Keratinocyte (primary cell): ENCODE measurements around the gene CECR2. TPM values are rescaled to one million over a fixed set of nuclear protein-coding genes. Genes with fewer than 3 reads are reported as not detected.

Source experiments
- DNase-seq: peaks from one replicate; pipeline ENCODE4 v3.0.0-alpha.2; 2011; ENCODE audit warnings: low read depth, missing footprints, low spot score
- FAIRE-seq: peaks from 2 replicates; lab custom pipeline; 2011; peaks lifted over from hg19 to GRCh38; lab: Jason Lieb, UNC
- H2AFZ ChIP-seq: 2 replicates; pipeline ENCODE4 v1.6.0; 2012; ENCODE audit warnings: low read length, control low read depth, inconsistent platforms; ENCODE audit not compliant: control insufficient read depth
- H3K27ac ChIP-seq: 2 replicates; pipeline ENCODE4 v1.5.1; 2011; ENCODE audit warnings: low read length; ENCODE audit not compliant: control insufficient read depth, insufficient read depth
- H3K27me3 ChIP-seq: 3 replicates; pipeline ENCODE4 v1.6.0; 2011; ENCODE audit warnings: low read length; ENCODE audit not compliant: control insufficient read depth, insufficient read depth; ENCODE audit errors: extremely low read depth
- H3K36me3 ChIP-seq, 2 experiments: 2 replicates in 1 of 2; 3 replicates in 1 of 2; pipeline ENCODE4 v1.5.1; 2011; ENCODE audit warnings: low read length in 2 of 2, mild to moderate bottlenecking in 1 of 2; ENCODE audit not compliant: control insufficient read depth in 2 of 2, insufficient read depth in 2 of 2; ENCODE audit errors: extremely low read depth in 1 of 2
- H3K4me1 ChIP-seq: 3 replicates; pipeline ENCODE4 v1.5.1; 2011; ENCODE audit warnings: low read length; ENCODE audit not compliant: control insufficient read depth, insufficient read depth; ENCODE audit errors: extremely low read depth
- H3K4me2 ChIP-seq: 3 replicates; pipeline ENCODE4 v1.6.0; 2011; ENCODE audit warnings: low read depth, low read length; ENCODE audit not compliant: control insufficient read depth, insufficient read depth; ENCODE audit errors: extremely low read depth
- H3K4me3 ChIP-seq, 3 experiments: fragments of 200-600 bp in 1 of 3; sonication (generic) in 1 of 3; 2 replicates in 2 of 3; 3 replicates in 1 of 3; pipeline ENCODE4 v1.5.1; 2011 to 2016; ENCODE audit warnings: low read length in 3 of 3, mild to moderate bottlenecking in 3 of 3, control low read depth in 2 of 3, inconsistent platforms in 1 of 3, low read depth in 1 of 3, mixed read lengths in 1 of 3, mixed run types in 1 of 3, moderate library complexity in 1 of 3; ENCODE audit not compliant: control insufficient read depth in 2 of 3, insufficient read depth in 2 of 3; ENCODE audit errors: extremely low read depth in 1 of 3
- H3K79me2 ChIP-seq: 2 replicates; pipeline ENCODE4 v1.6.0; 2012; ENCODE audit warnings: low read length; ENCODE audit not compliant: control insufficient read depth, insufficient read depth
- H3K9ac ChIP-seq: 3 replicates; pipeline ENCODE4 v1.6.0; 2011; ENCODE audit warnings: low read length; ENCODE audit not compliant: control insufficient read depth, insufficient read depth; ENCODE audit errors: extremely low read depth
- H3K9me1 ChIP-seq: 3 replicates; pipeline ENCODE4 v1.6.0; 2011; ENCODE audit warnings: low read length; ENCODE audit not compliant: control insufficient read depth, insufficient read depth; ENCODE audit errors: extremely low read depth
- H3K9me3 ChIP-seq: 2 replicates; pipeline ENCODE4 v1.5.1; 2012; ENCODE audit warnings: low read depth, low read length; ENCODE audit not compliant: control insufficient read depth
- H4K20me1 ChIP-seq: 3 replicates; pipeline ENCODE4 v1.6.0; 2011; ENCODE audit warnings: low read length; ENCODE audit not compliant: control insufficient read depth, insufficient read depth; ENCODE audit errors: extremely low read depth
- EZH2 ChIP-seq: IDR thresholded peaks from one replicate; pipeline ENCODE4 v1.6.1; 2012; ENCODE audit warnings: inconsistent platforms, mild to moderate bottlenecking, low read length, moderate library complexity
- dilution Hi-C: fragments of 300-500 bp; cut with MboI; formaldehyde crosslinking; loops from one replicate; pipeline ENCODE4 v1.7.0; 2020; ENCODE audit warnings: low sequenced_read_pairs; ENCODE audit not compliant: extremely low pct_ligation_motif_present
- polyA plus RNA-seq, 5 experiments: library from polyadenylated mRNA; depleted of rRNA in 3 of 5; stranded (reverse) in 3 of 5; stranded (forward) in 1 of 5; unstranded in 1 of 5; fragments of >200 nt; gene quantifications; 1 replicate in 1 of 5; 2 replicates in 3 of 5; 3 replicates in 1 of 5; pipeline versions ENCODE4 v1.2.1 to v1.2.3, GENCODE V29; 2011 to 2012; ENCODE audit warnings: missing spikeins in 2 of 5, low read depth in 1 of 5, low replicate concordance in 1 of 5
- TF ChIP-seq, protein P1 (sequence below), 3 experiments: IDR thresholded peaks in 1 of 3; conservative IDR thresholded peaks in 1 of 3; optimal IDR thresholded peaks in 1 of 3; 2 replicates in 2 of 3; 3 replicates in 1 of 3; pipeline versions ENCODE3 to v1.5.1; 2011; ENCODE audit warnings: low read length in 3 of 3, mild to moderate bottlenecking in 3 of 3, moderate library complexity in 2 of 3, control low read depth in 1 of 3, inconsistent platforms in 1 of 3; ENCODE audit not compliant: insufficient read depth in 2 of 3; ENCODE audit errors: extremely low read depth in 1 of 3

CECR2 gene
- polyA plus RNA-seq, 1 donor (not counting 4 experiments of a cell fraction or from before 2014, with no cell fraction given) = not detected

DNA sequence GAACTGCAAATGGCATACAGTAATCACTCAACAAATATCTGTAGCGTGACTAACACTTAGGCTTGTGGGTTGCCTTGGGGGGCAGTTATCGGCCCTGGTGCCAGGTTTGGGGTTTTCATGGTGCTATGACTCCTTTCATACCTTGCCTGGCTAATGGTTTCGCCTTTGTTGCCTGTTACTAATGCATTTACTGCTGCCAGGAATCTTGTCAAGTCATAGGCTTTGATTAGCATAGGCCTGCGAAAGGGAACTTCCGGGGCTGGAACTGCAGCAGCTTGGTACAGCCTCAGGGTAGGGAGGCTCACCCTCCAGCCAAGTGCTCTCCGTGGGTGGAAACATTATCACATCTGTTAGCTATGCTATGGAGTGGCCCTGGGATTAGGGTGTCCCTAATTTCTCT is 207.2 kb downstream of the CECR2 start:
- Histone ChIP-seq H3K9ac (no peak overlapping the region), H3K36me3 (no peaks in the 10 kb centered on the region), H3K9me3 (no peaks in the 10 kb centered on the region), H3K79me2 (no peaks in the 10 kb centered on the region), H3K4me3 (no peak overlapping the region), H4K20me1 (no peaks in the 10 kb centered on the region), H3K9me1 (no peaks in the 10 kb centered on the region), H2AFZ (no peak overlapping the region), H3K27me3 (no peaks in the 10 kb centered on the region), H3K4me2 (peak overlapping the region; percentile 8), H3K4me1 (peaks cover 18% of the 10 kb centered on the region), H3K27ac (peak overlapping the region; percentile 66)
- no peak for TF ChIP-seq EZH2
- TF ChIP-seq, protein P1, sequence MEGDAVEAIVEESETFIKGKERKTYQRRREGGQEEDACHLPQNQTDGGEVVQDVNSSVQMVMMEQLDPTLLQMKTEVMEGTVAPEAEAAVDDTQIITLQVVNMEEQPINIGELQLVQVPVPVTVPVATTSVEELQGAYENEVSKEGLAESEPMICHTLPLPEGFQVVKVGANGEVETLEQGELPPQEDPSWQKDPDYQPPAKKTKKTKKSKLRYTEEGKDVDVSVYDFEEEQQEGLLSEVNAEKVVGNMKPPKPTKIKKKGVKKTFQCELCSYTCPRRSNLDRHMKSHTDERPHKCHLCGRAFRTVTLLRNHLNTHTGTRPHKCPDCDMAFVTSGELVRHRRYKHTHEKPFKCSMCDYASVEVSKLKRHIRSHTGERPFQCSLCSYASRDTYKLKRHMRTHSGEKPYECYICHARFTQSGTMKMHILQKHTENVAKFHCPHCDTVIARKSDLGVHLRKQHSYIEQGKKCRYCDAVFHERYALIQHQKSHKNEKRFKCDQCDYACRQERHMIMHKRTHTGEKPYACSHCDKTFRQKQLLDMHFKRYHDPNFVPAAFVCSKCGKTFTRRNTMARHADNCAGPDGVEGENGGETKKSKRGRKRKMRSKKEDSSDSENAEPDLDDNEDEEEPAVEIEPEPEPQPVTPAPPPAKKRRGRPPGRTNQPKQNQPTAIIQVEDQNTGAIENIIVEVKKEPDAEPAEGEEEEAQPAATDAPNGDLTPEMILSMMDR (optimal IDR thresholded peaks at IDR 0.05 in 1 of 3, IDR thresholded peaks at IDR 0.05 in 1 of 3, conservative IDR thresholded peaks at IDR 0.05 in 1 of 3; ENCODE audit: extremely low read depth in 1 of 3, insufficient read depth in 2 of 3, low read length in 3 of 3) = no peak
- peak; percentile 98 for DNase-seq
- peak; percentile 100 for FAIRE-seq
- dilution Hi-C loops = no loop called here

DNA sequence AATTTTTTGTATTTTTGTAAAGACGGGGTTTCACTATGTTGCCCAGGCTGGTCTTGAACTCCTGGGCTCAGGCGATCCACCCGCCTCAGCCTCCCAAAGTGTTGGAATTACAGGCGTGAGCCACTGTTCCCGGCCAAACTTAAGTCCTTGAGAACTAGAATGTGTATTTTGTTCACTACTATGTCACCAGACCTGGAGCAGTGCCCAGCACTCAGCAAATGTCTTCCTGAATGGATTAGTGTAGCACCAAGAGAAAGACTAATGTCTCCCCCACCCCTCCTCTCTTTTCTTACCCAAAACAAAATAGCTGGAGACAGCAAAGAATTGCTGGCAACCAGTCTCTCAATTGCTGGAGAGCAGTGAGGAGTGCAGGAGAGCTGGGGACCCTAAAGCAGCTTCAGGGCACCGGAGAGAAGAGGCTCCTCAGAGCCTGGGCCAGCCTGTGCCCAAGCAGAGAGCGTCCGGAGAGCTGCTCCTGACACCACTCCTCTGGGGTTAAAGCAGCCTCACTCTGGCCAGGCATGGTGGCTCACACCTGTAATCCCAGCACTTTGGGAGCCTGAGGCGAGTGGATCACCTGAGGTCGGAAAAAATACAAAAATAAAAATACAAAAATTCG is 209.0 kb downstream of the CECR2 start:
- Histone ChIP-seq H3K4me2 (no peak overlapping the region), H3K4me3 (no peak overlapping the region), H4K20me1 (no peaks in the 10 kb centered on the region), H3K36me3 (no peaks in the 10 kb centered on the region), H3K9ac (no peak overlapping the region), H3K27me3 (no peaks in the 10 kb centered on the region), H3K4me1 (peaks cover 15% of the 10 kb centered on the region), H3K9me3 (no peaks in the 10 kb centered on the region), H3K9me1 (no peaks in the 10 kb centered on the region), H3K27ac (no peak overlapping the region), H3K79me2 (no peaks in the 10 kb centered on the region), H2AFZ (no peak overlapping the region)
- DNase-seq (no peak), FAIRE-seq (no peak)
- TF ChIP-seq, protein P1 (optimal IDR thresholded peaks at IDR 0.05 in 1 of 3, IDR thresholded peaks at IDR 0.05 in 1 of 3, conservative IDR thresholded peaks at IDR 0.05 in 1 of 3; ENCODE audit: extremely low read depth in 1 of 3, insufficient read depth in 2 of 3, low read length in 3 of 3) = no peak
- no peak for TF ChIP-seq EZH2
- dilution Hi-C loops = no loop called here
